Breast epithelium (tissue), 4 donors: ENCODE measurements around the gene ACP3. TPM values are rescaled to one million over a fixed set of nuclear protein-coding genes. Genes with fewer than 3 reads are reported as not detected.
"Not testable (repeated sequence)": the region's sequence is repeated elsewhere in the genome, so short reads cannot be mapped to it uniquely, and the experiment has no call there.

Experiments
- DNase-seq, 2 donors: peaks; one replicate each; pipeline ENCODE4 v3.0.0-alpha.2; 2019; ENCODE audit warnings: low spot score in 2 of 2
- H3K27ac ChIP-seq, 2 donors: fragments of 200-600 bp; sonication (generic) in 1 of 2; one replicate each; pipeline ENCODE4 v1.5.1; 2016 to 2019; ENCODE audit warnings: mild to moderate bottlenecking in 1 of 2
- H3K27me3 ChIP-seq, 2 donors: fragments of 200-600 bp; sonication (generic) in 1 of 2; one replicate each; pipeline versions ENCODE4 v1.5.1 to v1.6.0; 2017 to 2019; ENCODE audit warnings: control low read depth in 1 of 2, mild to moderate bottlenecking in 1 of 2
- H3K36me3 ChIP-seq: fragments of 200-600 bp; one replicate; pipeline ENCODE4 v1.5.1; 2019
- H3K4me1 ChIP-seq, 2 donors: fragments of 200-600 bp; sonication (generic); one replicate each; pipeline ENCODE4 v1.5.1; 2016 to 2019; ENCODE audit warnings: control low read depth in 1 of 2
- H3K4me3 ChIP-seq, 3 donors: fragments of 200-600 bp; sonication (generic); 1 replicate in 2 of 3; 2 replicates in 1 of 3; pipeline ENCODE4 v1.5.1; 2016 to 2019; ENCODE audit warnings: mild to moderate bottlenecking in 3 of 3, moderate library complexity in 2 of 3
- H3K9me3 ChIP-seq, 2 donors: fragments of 200-600 bp; sonication (generic) in 1 of 2; one replicate each; pipeline ENCODE4 v1.5.1; 2016 to 2019; ENCODE audit warnings: control low read depth in 1 of 2
- CTCF ChIP-seq, 3 donors: fragments of 450-650 bp; IDR thresholded peaks; one replicate each; pipeline ENCODE4 v1.5.1; 2016 to 2017; ENCODE audit warnings: antibody characterized with exemption in 3 of 3, mild to moderate bottlenecking in 3 of 3, moderate library complexity in 3 of 3
- POLR2A ChIP-seq: fragments of 450-650 bp; IDR thresholded peaks from one replicate; pipeline ENCODE4 v1.6.1; 2016; ENCODE audit warnings: antibody characterized with exemption, mild to moderate bottlenecking, moderate library complexity
- POLR2AphosphoS5 ChIP-seq, 3 donors: sonication (generic); formaldehyde crosslinking; IDR thresholded peaks; one replicate each; pipeline ENCODE4 v1.6.1; 2017; ENCODE audit warnings: antibody characterized with exemption in 3 of 3
- intact Hi-C: fragments of 100-400 bp; cut with DNase I; formaldehyde crosslinking; loops from one replicate; pipeline ENCODE4 v1.15.1; 2023; ENCODE audit warnings: low total_unique reads
- total RNA-seq, 3 donors: library from RNA; depleted of rRNA; stranded (reverse); fragments of >200 nt; gene quantifications; one replicate each; pipeline ENCODE4 v1.1.0, GENCODE V29; 2016

Gene ACP3
- total RNA-seq, 3 donors from 2014 or later: 1.8 to 6.9 (median 6.7) TPM

- Histone ChIP-seq H3K27me3 (no peaks in the 10 kb centered on the region), H3K9me3 (no peaks in the 10 kb centered on the region), H3K4me1 (no peaks in the 10 kb centered on the region), H3K36me3 (no peaks in the 10 kb centered on the region), H3K27ac (no peak overlapping the region), H3K4me3 (no peak overlapping the region)
- intact Hi-C loops: no loop called here
- DNase-seq: no peak
- TF ChIP-seq POLR2AphosphoS5 (IDR thresholded peaks at IDR 0.05) (no peak), CTCF (IDR thresholded peaks at IDR 0.05) (no peak), POLR2A (no peak)
Observed at GRCh38 chr3:132368962-132369361, 51.8 kb downstream of the ACP3 start.

- H3K36me3 ChIP-seq, H3K4me3 ChIP-seq, intact Hi-C loops: not testable (repeated sequence)
Observed at GRCh38 chr3:132376945-132377354, 59.7 kb downstream of the ACP3 start.

GRCh38 chr3:132378048-132378762 lies 61.0 kb downstream of the ACP3 start:
- Histone ChIP-seq H3K4me1 (no peaks in the 10 kb centered on the region), H3K27ac (no peak overlapping the region), H3K4me3 (no peak overlapping the region), H3K9me3 (no peaks in the 10 kb centered on the region), H3K27me3 (no peaks in the 10 kb centered on the region), H3K36me3 (no peaks in the 10 kb centered on the region)
- DNase-seq: no peak
- no peak for TF ChIP-seq POLR2AphosphoS5 (IDR thresholded peaks at IDR 0.05)
- no peak for TF ChIP-seq CTCF (IDR thresholded peaks at IDR 0.05)
- no peak for TF ChIP-seq POLR2A
- intact Hi-C loops: no loop called here

More at GRCh38 chr3:132376945-132377354, 59.7 kb downstream of the ACP3 start:
- DNase-seq, H3K27ac ChIP-seq, H3K9me3 ChIP-seq, H3K4me1 ChIP-seq, H3K27me3 ChIP-seq: not testable (repeated sequence)

- DNase-seq: no peak
- Histone ChIP-seq H3K4me3 (no peak overlapping the region), H3K9me3 (peaks cover 0 to 4% of the 10 kb centered on the region in 2 donors), H3K27me3 (no peaks in the 10 kb centered on the region), H3K27ac (no peak overlapping the region), H3K36me3 (no peaks in the 10 kb centered on the region), H3K4me1 (no peaks in the 10 kb centered on the region)
- intact Hi-C loops: no loop called here
- TF ChIP-seq POLR2AphosphoS5 (IDR thresholded peaks at IDR 0.05) (no peak), CTCF (IDR thresholded peaks at IDR 0.05) (no peak), POLR2A (no peak)
Observed at GRCh38 chr3:132378846-132379245, 61.6 kb downstream of the ACP3 start.

- no peak for DNase-seq
- Histone ChIP-seq H3K36me3 (no peaks in the 10 kb centered on the region), H3K4me1 (no peaks in the 10 kb centered on the region), H3K27ac (no peak overlapping the region), H3K4me3 (no peak overlapping the region), H3K9me3 (peaks cover 0 to 4% of the 10 kb centered on the region in 2 donors), H3K27me3 (no peaks in the 10 kb centered on the region)
- TF ChIP-seq POLR2AphosphoS5 (IDR thresholded peaks at IDR 0.05) (no peak), CTCF (IDR thresholded peaks at IDR 0.05) (no peak), POLR2A (no peak)
- intact Hi-C loops: no loop called here
Observed at GRCh38 chr3:132380920-132381319, 63.7 kb downstream of the ACP3 start.
